GM21390 (cell line): ENCODE results near the gene FATE1.

ENCODE experiments used
- ATAC-seq: cut with Tn5 transposase; IDR thresholded peaks from one replicate; pipeline ENCODE4 v1.9.1; 2021; ENCODE audit not compliant: unreplicated experiment

The FATE1 gene

DNA sequence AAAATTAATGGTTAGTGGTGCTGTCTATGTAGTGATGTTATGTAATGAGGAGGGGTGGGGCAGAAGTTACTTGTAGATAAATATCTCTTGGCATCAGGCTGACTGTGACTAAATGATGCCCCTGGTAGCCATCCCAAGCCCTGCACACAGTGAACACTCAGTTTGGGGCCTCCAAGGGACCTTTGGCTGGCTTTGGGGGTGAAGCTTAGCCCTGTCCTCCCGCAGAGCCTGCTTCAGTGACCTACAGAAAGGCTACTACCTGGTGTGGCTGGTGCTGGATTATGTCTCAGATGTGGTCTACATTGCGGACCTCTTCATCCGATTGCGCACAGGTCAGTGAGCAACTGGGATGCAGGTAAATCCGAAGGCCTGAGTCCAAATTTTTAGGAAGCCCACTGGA lies 26.5 kb downstream of the FATE1 start:
- ATAC-seq = no peak

DNA sequence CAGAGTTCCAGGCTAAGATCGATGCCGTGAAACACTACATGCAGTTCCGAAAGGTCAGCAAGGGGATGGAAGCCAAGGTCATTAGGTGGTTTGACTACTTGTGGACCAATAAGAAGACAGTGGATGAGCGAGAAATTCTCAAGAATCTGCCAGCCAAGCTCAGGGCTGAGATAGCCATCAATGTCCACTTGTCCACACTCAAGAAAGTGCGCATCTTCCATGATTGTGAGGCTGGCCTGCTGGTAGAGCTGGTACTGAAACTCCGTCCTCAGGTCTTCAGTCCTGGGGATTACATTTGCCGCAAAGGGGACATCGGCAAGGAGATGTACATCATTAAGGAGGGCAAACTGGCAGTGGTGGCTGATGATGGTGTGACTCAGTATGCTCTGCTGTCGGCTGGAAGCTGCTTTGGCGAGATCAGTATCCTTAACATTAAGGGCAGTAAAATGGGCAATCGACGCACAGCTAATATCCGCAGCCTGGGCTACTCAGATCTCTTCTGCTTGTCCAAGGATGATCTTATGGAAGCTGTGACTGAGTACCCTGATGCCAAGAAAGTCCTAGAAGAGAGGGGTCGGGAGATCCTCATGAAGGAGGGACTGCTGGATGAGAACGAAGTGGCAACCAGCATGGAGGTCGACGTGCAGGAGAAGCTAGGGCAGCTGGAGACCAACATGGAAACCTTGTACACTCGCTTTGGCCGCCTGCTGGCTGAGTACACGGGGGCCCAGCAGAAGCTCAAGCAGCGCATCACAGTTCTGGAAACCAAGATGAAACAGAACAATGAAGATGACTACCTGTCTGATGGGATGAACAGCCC lies 28.0 kb downstream of the FATE1 start:
- no peak for ATAC-seq

DNA sequence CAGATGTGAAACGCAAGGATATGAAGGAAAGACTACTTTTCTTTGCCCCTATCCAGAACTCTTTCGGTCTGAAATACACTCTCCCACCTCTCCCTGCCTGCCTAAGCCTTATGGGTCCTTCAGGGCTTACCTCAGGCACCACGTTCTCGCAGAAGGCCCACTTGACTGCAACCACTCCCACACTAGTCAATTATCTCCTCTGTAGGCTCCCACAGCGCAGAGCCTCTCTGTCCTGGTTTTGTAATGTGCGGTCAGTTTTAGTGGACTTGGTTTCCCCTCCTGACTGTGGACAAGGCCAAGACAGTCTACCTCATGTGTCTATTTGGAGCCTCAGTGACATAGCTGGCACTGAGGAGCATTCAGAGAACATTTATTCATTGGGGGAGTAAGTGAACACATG lies 29.8 kb downstream of the FATE1 start:
- ATAC-seq = no peak

DNA sequence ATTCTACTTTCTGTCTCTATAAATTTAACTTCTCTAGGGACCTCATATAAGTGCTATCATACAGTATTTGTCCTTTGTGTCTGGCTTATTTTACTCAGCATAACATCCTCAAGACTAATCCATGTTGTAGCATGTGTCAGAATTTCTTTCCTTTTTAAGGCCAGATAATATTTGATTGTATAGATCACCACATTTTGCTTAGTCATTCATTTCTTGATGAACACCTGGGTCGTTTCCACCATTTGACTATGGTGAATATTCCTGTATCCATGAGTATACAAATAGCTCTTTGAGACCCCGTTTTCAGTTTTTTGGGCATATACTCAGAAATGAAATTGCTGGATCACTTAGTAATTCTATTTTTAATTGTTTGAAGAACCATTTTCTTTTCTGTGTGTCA lies 30.7 kb downstream of the FATE1 start:
- no peak for ATAC-seq

DNA sequence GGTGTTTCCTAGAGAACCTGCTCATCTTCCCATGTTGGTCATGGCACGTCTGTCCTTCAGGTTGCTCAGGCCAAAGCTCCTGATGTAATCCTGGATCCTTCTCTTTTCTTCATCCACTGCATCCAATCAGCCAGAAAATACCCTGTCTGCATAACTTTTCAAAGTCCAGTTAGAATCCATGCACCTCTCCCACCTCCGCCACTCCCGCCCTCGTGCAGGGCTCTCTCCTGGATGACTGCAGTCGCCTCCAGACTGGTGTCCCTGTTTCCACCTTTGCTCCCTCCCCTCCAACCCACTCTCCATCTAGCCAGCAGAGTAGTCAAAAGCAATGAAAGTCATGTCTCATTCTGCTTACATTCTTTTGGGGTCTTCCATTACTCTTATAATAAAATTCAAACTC lies 34.7 kb downstream of the FATE1 start:
- no peak for ATAC-seq

DNA sequence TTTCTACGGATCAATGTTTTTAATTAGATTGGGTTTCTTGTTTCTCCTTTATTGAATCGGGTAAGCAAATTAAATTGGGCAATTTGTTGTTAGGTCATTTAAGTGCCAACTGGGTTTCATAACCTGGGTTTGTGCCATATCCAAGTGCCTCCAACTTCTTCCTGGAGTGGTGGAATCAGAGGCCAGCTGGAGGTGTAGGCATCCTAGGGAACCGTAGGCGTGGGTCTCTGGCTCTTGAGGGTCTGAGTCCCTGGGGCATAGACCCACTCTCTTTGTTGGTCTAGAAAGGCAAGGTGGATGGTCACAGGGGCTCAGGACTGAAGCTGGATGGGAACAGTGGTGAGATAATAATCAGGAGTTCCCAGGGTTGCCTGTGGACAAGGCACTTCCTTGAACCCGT lies 37.0 kb downstream of the FATE1 start:
- no peak for ATAC-seq

DNA sequence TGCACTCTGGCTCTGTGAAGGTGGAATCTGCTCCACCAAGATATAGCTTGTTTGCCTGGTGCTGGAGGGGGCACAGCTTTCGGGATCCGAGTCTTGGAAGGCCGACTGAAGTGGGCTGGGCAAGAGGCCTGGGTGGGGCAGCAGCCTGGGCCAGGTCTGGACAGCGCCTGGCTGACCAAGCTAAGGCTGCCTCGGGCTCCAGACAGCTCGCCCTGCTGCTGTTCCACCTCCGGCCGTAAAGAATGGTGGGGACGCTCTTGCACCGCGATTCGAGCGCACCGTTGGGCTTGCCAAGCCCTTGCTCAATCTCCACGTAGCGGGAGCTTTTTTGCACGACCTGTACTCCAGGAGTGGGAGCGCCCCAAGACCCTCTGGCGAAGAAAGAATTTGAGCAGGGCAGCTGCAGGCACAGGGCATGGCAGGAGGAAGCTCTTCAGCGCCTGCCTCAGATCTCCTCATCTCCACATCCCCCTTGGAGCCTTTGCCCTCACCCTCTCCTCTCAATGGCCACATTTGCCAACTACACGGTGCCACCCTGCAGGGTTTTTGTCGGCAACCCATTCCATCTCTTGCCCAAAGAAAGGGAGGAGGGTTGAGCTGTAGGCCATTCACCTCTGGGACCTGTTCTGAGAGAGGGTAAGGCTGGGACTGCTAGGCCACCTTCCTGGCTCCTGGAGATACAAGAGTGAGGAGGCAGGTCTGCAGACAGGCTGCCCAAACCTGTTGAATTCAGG lies 37.6 kb downstream of the FATE1 start:
- ATAC-seq = peak; percentile 82

DNA sequence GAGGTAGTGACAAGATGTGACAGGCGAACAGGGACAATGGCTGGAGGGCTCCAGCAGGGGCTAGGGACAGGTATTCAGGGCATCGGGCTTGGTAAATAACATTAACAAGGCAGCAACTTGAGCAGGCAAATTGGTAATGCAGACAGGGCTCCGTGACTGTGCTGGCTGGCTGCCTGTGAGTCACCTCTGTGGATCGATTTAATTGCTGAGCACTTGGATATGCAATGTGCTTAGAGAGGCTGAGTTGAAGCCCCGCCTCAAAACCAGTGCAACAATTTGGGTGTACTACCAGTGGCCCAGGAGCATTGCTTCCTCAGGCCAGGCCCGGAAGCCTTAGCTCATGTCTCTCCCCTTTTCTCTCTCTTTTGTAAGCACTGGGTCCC lies 38.2 kb downstream of the FATE1 start:
- no peak for ATAC-seq

DNA sequence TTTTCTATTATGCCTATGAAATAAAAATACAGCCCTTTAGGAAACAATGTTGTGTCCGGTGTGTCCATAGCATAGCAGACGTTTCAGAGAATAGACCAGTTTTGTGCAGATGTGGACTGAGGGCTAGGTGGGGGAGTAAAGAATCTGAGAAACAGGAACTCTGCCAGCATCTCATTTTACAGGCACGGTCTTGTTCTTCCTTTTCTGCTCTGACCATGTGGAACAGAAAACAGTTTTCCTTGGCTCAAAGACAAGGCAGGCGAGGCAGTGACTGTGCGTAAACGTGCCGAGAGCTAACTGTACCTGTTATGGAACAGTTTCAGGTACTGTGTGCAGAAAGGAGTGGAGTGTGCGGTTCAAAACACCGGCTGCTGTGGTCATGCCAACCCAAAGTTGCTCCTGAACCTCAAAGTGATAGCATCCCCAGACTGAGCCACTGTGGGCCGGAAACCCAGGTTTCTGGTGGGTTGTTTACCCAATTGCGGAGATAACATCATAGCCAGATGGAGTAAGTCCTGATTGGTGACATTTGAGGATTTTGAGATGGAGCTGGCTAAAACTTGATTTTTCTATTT lies 38.9 kb downstream of the FATE1 start:
- ATAC-seq = no peak

DNA sequence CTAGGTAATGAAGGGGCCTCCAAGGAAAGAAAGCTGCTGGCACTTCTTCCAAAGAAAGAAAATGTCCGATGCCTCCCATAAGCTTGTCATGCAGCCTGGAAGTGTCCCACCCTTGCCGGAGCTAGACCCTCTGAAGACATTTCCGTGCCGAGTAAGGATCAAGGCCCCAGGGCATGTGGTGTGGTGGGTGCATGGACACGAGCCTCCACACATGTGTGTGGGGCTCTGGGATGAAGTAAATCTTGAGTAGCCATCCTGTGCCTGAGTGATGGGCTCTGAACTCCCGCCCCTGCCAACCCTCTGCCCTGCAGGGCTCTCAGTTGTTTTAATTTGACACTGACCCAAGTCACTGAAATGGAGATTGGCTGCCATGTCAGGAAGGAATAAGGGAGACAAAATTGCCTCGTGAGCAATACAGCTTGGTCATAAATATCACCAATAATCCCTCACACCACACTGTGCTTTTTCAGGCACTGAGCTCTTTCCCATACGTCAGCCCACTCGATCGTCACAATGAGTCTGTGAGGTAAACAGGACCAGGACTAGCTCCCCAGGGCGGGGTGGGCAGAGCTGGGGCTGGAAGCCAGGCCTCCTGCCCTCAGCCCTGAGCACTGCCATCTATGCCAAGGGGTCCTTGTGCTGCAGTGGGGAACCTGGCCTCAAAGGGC lies 43.3 kb downstream of the FATE1 start:
- ATAC-seq = no peak

DNA sequence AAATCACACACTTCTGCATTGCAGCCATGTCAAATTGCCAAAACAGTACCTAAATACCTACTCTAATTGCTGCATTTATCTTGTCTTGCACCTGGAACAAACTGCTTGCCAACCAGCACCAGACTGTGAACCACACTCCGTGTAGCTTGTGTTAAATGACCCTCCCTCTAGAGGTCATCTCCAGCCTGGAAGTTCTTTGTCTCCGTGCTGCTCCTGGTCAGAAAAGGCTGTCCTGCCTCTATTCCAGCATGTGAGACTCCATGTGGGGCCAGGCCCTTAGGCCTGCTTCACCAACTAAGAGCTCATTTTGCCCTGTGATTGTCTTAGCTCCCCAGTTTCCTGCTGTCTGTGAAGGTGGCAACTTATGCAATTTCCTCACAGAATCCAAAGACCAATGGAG lies 47.0 kb downstream of the FATE1 start:
- no peak for ATAC-seq

DNA sequence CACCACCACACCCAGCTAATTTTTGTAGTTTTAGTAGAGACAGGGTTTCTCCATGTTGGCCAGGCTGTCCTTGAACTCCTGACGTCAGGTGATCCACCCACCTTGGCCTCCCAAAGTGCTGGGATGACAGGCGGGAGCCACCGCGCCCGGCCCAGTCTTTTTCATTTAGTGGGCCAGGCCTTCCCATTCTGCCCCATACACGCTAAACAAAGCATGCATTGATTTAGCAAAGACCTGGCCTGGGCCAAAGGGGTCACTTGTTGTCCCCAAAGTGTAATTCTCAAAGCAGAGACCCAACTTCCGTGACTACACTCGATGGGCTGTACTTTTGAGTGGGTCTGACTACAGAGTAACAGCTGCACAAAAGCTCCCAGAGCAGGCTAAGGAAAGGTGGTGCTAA lies 47.9 kb downstream of the FATE1 start:
- no peak for ATAC-seq

DNA sequence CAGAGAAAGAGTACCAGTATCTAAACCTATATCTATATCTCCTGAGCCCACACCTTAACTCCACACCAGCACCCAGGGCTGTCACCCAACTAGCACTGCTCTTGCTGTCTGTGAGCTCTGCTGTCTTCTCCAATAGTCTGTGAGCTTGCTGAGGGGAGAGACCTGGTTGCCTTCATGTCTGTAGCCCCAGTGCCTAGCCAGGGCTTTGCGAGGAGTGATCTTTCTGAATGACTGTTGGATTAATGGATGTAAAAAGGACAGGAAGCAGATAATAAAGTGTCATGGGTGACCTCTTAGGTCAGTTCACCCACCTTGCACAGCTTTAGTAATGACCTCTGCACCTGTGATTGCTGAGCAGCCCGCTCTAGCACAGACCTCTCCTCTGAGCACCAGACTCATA lies 49.2 kb downstream of the FATE1 start:
- ATAC-seq = no peak

DNA sequence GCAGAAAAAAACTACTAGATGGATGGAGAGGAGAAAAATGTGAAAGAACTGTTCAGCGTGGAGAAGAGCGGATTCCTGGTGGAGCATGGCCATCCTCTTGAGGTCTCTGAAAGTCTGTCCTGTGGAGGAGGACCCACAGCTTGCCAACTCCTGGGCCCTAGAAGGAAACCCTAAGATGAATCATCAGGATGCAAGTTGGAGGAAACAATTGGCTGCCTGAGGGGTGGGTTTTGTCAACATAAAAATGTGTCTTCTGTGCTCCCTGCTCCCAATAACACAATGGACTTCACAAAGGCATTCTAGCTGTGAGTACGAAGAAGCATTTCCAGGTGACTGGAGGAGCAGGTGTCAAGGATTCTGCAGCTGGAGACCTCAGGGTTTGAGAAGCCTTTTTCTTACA lies 55.9 kb downstream of the FATE1 start:
- no peak for ATAC-seq
